Naive thymus-derived CD4-positive, alpha-beta T cell (primary cell): ENCODE measurements around the gene FCHSD2. TPM values are rescaled to one million over a fixed set of nuclear protein-coding genes. Genes with fewer than 3 reads are reported as not detected.

Experiments used
- ATAC-seq: fragments of 150-1000 bp; cut with Tn5 transposase; 2 replicates; pipeline ENCODE4 v1.10.0; 2021; ENCODE audit warnings: mild to moderate bottlenecking, moderate library complexity
- CTCF ChIA-PET: fragments of 350-600 bp; sonication (Branson Sonifier 250); formaldehyde crosslinking; loops from one replicate; lab custom pipeline; 2021; ENCODE audit warnings: antibody characterized with exemption; lab: Charles Lee
- POLR2A ChIA-PET: fragments of 350-600 bp; sonication (Branson Sonifier 250); formaldehyde crosslinking; loops from one replicate; lab custom pipeline; 2021; ENCODE audit warnings: antibody characterized with exemption, inconsistent platforms; lab: Charles Lee
- DNase-seq, 9 donors: peaks; one replicate each; pipeline versions ENCODE4 v3.0.0 to v3.0.0-alpha.2; 2020 to 2022; ENCODE audit warnings: mixed read lengths in 1 of 9
- H3K27ac ChIP-seq: one replicate; pipeline ENCODE4 v1.7.0; 2013; ENCODE audit warnings: mild to moderate bottlenecking, low read depth, low read length, moderate library complexity
- H3K27me3 ChIP-seq, 2 donors: one replicate each; pipeline ENCODE4 v1.7.0; 2013; ENCODE audit warnings: low read length in 2 of 2, mild to moderate bottlenecking in 2 of 2, moderate library complexity in 2 of 2; ENCODE audit not compliant: control insufficient read depth in 2 of 2, insufficient read depth in 2 of 2
- H3K36me3 ChIP-seq, 3 experiments: 1 replicate in 2 of 3; 2 replicates in 1 of 3; pipeline ENCODE4 v1.7.0; 2013; ENCODE audit warnings: low read length in 3 of 3, mild to moderate bottlenecking in 3 of 3, moderate library complexity in 1 of 3; ENCODE audit not compliant: insufficient read depth in 3 of 3, control insufficient read depth in 2 of 3
- H3K4me1 ChIP-seq, 2 donors: one replicate each; pipeline ENCODE4 v1.7.0; 2013; ENCODE audit warnings: low read length in 2 of 2, mild to moderate bottlenecking in 2 of 2, moderate library complexity in 1 of 2; ENCODE audit not compliant: control insufficient read depth in 2 of 2, insufficient read depth in 2 of 2
- H3K4me3 ChIP-seq: 2 replicates; pipeline ENCODE4 v1.7.0; 2013; ENCODE audit warnings: mild to moderate bottlenecking, low read length
- H3K9me3 ChIP-seq, 3 experiments: 1 replicate in 2 of 3; 2 replicates in 1 of 3; pipeline ENCODE4 v1.7.0; 2013; ENCODE audit warnings: low read length in 3 of 3; ENCODE audit not compliant: control insufficient read depth in 2 of 3
- H3K27ac Mint-ChIP-seq, 9 donors: one replicate each; pipeline ENCODE4 v1.8.0; 2020 to 2022; ENCODE audit warnings: mixed read lengths in 9 of 9, mild to moderate bottlenecking in 8 of 9, moderate library complexity in 5 of 9, inconsistent platforms in 2 of 9
- H3K27me3 Mint-ChIP-seq, 5 donors: one replicate each; pipeline ENCODE4 v1.8.0; 2021 to 2022; ENCODE audit warnings: mixed read lengths in 5 of 5, mild to moderate bottlenecking in 1 of 5
- H3K36me3 Mint-ChIP-seq, 5 donors: one replicate each; pipeline ENCODE4 v1.8.0; 2020 to 2022; ENCODE audit warnings: mixed read lengths in 5 of 5, mild to moderate bottlenecking in 3 of 5, inconsistent platforms in 1 of 5
- H3K4me1 Mint-ChIP-seq, 7 donors: one replicate each; pipeline ENCODE4 v1.8.0; 2020 to 2022; ENCODE audit warnings: mixed read lengths in 7 of 7, mild to moderate bottlenecking in 3 of 7, inconsistent platforms in 1 of 7
- H3K4me3 Mint-ChIP-seq, 10 donors: one replicate each; pipeline ENCODE4 v1.8.0; 2020 to 2022; ENCODE audit warnings: mild to moderate bottlenecking in 10 of 10, mixed read lengths in 10 of 10, moderate library complexity in 6 of 10, inconsistent platforms in 2 of 10
- H3K9me3 Mint-ChIP-seq, 11 donors: one replicate each; pipeline ENCODE4 v1.8.0; 2020 to 2022; ENCODE audit warnings: mixed read lengths in 11 of 11, mild to moderate bottlenecking in 4 of 11, inconsistent platforms in 1 of 11, moderate library complexity in 1 of 11
- intact Hi-C, 2 donors: fragments of 100-400 bp; cut with micrococcal nuclease; formaldehyde crosslinking; loops; one replicate each; pipeline ENCODE4 v1.15.1; 2023
- polyA plus RNA-seq, 2 donors: library from polyadenylated mRNA; unstranded; fragments of 300-500 nt; fragmentation: Illumina TruSeq; gene quantifications; one replicate each; pipeline ENCODE4 v1.2.3, GENCODE V29; 2021
- total RNA-seq, 6 experiments: library from RNA in 5 of 6; stranded (reverse) in 5 of 6; gene quantifications; 1 replicate in 5 of 6; 2 replicates in 1 of 6; pipeline ENCODE4 v1.2.3 and lab custom pipeline; 2021 to 2026

Gene FCHSD2
- total and polyA plus RNA-seq, 7 experiments from 2014 or later, result 18.3 to 69.9 (median 48.6) TPM

DNA sequence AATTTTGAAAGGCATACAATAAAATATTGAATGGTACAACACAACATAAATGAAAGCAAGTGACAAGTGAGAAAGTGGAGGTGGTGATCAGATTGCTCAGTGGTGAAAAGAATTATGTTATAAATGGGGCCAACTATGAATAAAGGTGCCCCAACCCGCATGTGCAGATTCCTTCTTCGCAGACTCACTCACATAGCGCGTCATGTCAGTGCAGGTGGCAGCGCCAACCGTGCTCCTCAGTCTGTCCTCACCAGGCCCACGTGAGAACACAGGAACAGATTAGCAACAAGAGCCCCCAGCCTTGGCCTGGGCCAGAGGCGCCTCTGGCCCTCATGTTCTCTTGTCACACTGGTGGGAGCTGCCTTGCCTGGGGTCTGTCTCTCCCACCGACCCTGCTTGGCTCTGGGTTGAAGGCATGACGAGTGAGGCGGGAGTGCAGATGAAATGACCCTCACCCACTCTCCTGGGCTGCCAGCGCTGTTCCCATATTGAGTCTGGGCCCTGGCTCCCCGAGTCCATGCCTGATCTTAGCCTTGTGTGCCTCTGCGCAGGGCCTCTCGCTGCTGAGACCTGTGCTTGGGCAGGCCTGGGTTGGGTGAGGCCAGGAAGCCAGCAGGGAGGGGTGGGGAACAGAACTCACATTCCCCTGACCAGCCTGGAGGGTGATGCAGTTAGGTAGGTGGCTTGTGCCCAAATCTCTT lies 321.5 kb downstream of the FCHSD2 start:
- DNase-seq (no peak), ATAC-seq (no peak)
- intact Hi-C loops, result no loop called here
- peaks cover 11 to 12% of the 10 kb centered on the region in 2 donors for H3K4me1 ChIP-seq
- H3K27me3 Mint-ChIP-seq, result no peaks in the 10 kb centered on the region
- H3K4me1 Mint-ChIP-seq, result peaks cover 15 to 44% (median 35%) of the 10 kb centered on the region in 7 donors
- H3K27me3 ChIP-seq, result no peaks in the 10 kb centered on the region
- peaks cover 0 to 2% (median 0%) of the 10 kb centered on the region in 11 donors for H3K9me3 Mint-ChIP-seq
- no peak overlapping the region for H3K4me3 ChIP-seq
- no peak overlapping the region for H3K27ac ChIP-seq
- H3K4me3 Mint-ChIP-seq, result peak overlapping the region in 2 of 10 donors; percentile 17 to 58
- peaks cover 18 to 72% (median 24%) of the 10 kb centered on the region in 3 experiments for H3K36me3 ChIP-seq
- H3K9me3 ChIP-seq, result no peaks in the 10 kb centered on the region
- CTCF ChIA-PET, result no interaction called here
- H3K36me3 Mint-ChIP-seq, result peaks cover 3 to 39% (median 22%) of the 10 kb centered on the region in 5 donors
- POLR2A ChIA-PET, result no interaction called here
- H3K27ac Mint-ChIP-seq, result peak overlapping the region in 4 of 9 donors; percentile 49 to 66 (median 54)

DNA sequence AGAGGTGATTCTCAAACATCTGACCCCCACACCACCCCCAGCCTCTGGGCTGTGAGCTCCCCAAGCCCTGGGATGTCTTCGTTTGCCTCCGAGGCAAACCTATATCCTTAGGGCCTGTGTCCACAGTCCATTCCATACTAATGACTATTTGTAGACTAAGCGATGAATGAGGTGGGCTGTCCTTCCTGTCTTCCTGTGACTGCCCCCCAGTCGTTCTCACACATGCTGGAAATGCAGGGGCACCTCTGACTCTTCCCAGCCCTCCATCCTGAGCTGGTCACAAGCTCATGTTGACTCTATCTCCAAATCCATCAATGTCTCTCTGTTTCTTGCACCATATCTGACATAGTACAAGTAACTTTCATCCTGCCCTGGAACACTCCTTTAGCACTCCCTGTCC lies 323.1 kb downstream of the FCHSD2 start:
- Mint-ChIP-seq H3K4me3 (peak overlapping the region in 1 of 10 donors; percentile 39), H3K9me3 (peaks cover 0 to 2% (median 0%) of the 10 kb centered on the region in 11 donors), H3K36me3 (peaks cover 3 to 34% (median 24%) of the 10 kb centered on the region in 5 donors), H3K4me1 (peaks cover 15 to 49% (median 37%) of the 10 kb centered on the region in 7 donors), H3K27me3 (no peaks in the 10 kb centered on the region), H3K27ac (peak overlapping the region in 7 of 9 donors; percentile 23 to 83 (median 62))
- H3K4me1 ChIP-seq, result peaks cover 12 to 13% of the 10 kb centered on the region in 2 donors
- H3K27me3 ChIP-seq, result no peaks in the 10 kb centered on the region
- ATAC-seq (no peak), DNase-seq (no peak)
- H3K36me3 ChIP-seq, result peaks cover 18 to 72% (median 24%) of the 10 kb centered on the region in 3 experiments
- ChIA-PET POLR2A (interaction anchor here (0.6 to 1.0 kb wide), 2 partner anchors 26 to 194 kb away, joined by 3 to 4 read pairs; no protein-coding TSS in a partner anchor), CTCF (no interaction called here)
- peak overlapping the region; percentile 12 for H3K27ac ChIP-seq
- no peaks in the 10 kb centered on the region for H3K9me3 ChIP-seq
- H3K4me3 ChIP-seq, result no peak overlapping the region
- intact Hi-C loops, result loop anchor here in 1 of 2 donors (10.0 kb wide), 1 partner anchor 776 kb away; the partner anchor contains the start of gene FAM168A

DNA sequence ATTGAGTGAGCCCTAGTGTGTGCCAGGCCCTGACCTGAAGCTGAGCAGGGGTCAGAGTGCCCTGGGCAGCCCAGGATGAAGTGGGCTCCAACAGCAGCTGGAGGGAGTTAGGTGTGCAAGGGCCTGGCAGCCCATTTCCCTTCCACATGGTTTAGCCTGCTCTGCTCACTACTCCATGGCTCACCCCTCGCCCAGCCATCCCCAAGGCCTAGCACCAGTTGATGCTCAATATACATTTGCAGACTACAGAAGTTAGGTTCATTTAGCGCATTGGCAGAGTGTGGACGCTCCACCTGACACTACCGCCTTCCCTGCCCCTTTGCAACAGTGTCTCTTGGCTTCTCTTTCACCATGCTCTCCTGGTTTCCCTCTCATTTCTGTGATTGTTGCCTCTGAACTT lies 324.2 kb downstream of the FCHSD2 start:
- no peak overlapping the region for H3K4me3 ChIP-seq
- peaks cover 15 to 16% of the 10 kb centered on the region in 2 donors for H3K4me1 ChIP-seq
- DNase-seq (no peak), ATAC-seq (no peak)
- H3K27me3 Mint-ChIP-seq, result no peaks in the 10 kb centered on the region
- ChIA-PET CTCF (interaction anchor here (0.6 kb wide), 1 partner anchor 215 kb away, joined by 3 read pairs; no protein-coding TSS in a partner anchor), POLR2A (interaction anchor here (0.9 kb wide), 1 partner anchor 25 kb away, joined by 3 read pairs; no protein-coding TSS in a partner anchor)
- peaks cover 24 to 59% (median 42%) of the 10 kb centered on the region in 7 donors for H3K4me1 Mint-ChIP-seq
- no peaks in the 10 kb centered on the region for H3K9me3 ChIP-seq
- H3K27ac ChIP-seq, result peak overlapping the region; percentile 40
- peak overlapping the region in 8 of 9 donors; percentile 43 to 83 (median 63) for H3K27ac Mint-ChIP-seq
- H3K9me3 Mint-ChIP-seq, result peaks cover 0 to 2% (median 0%) of the 10 kb centered on the region in 11 donors
- no peaks in the 10 kb centered on the region for H3K27me3 ChIP-seq
- peaks cover 18 to 66% (median 24%) of the 10 kb centered on the region in 3 experiments for H3K36me3 ChIP-seq
- H3K4me3 Mint-ChIP-seq, result peak overlapping the region in 7 of 10 donors; percentile 1 to 62 (median 47)
- intact Hi-C loops, result loop anchor here in 1 of 2 donors (10.0 kb wide), 1 partner anchor 777 kb away; the partner anchor contains the start of gene FAM168A
- peaks cover 3 to 28% (median 24%) of the 10 kb centered on the region in 5 donors for H3K36me3 Mint-ChIP-seq

DNA sequence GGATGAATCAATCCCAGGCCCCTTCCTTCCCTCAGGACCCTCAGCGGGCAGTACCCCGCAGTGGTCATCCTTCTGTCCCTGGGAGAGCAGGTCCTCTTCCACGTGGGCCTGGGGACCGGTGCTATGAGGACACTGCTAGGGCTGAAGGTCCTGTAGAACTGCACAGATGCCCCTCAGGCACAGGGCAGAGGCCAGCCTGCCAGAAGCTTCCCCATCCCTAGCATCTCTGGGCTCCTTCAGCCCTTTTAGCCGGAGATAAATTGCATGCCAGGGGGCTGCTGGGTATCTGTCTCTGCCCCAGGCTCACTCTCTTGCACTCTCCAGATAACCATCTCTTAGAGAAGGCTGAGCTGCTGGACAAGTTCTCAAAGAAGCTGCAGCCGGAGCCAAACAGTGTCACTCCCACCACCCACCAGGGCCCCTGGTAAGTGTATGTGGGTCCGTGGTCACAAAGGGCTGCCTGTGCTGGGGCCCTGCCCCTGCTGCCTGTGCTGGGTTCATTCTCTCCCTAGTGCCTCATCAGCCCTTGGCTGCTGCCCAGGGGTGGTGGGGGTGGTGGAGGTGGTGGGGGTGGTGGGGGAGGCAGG lies 325.6 kb downstream of the FCHSD2 start:
- Histone ChIP-seq H3K4me1 (peaks cover 21 to 23% of the 10 kb centered on the region in 2 donors), H3K36me3 (peaks cover 18 to 57% (median 24%) of the 10 kb centered on the region in 3 experiments), H3K27me3 (no peaks in the 10 kb centered on the region), H3K9me3 (no peaks in the 10 kb centered on the region), H3K4me3 (peak overlapping the region; percentile 89), H3K27ac (peak overlapping the region; percentile 100)
- H3K4me1 Mint-ChIP-seq, result peaks cover 29 to 72% (median 54%) of the 10 kb centered on the region in 7 donors
- ATAC-seq, result no peak
- no peak for DNase-seq
- CTCF ChIA-PET, result interaction anchor here (0.9 to 1.2 kb wide), 3 partner anchors 22 to 94 kb away, joined by 3 to 7 read pairs (median 5); partner anchors contain the start of gene STARD10
- H3K9me3 Mint-ChIP-seq, result no peaks in the 10 kb centered on the region
- H3K27ac Mint-ChIP-seq, result peak overlapping the region in 7 of 9 donors; percentile 86 to 99 (median 97)
- H3K27me3 Mint-ChIP-seq, result no peaks in the 10 kb centered on the region
- H3K36me3 Mint-ChIP-seq, result peaks cover 3 to 32% (median 24%) of the 10 kb centered on the region in 5 donors
- intact Hi-C loops, result loop anchor here in 1 of 2 donors (10.0 kb wide), 1 partner anchor 778 kb away; the partner anchor contains the start of gene FAM168A
- POLR2A ChIA-PET, result interaction anchor here (0.6 to 3.0 kb wide), 3 partner anchors 91 to 1924 kb away, joined by 3 to 14 read pairs (median 3); no protein-coding TSS in a partner anchor
- H3K4me3 Mint-ChIP-seq, result peak overlapping the region; percentile 96 to 99 (median 98)

DNA sequence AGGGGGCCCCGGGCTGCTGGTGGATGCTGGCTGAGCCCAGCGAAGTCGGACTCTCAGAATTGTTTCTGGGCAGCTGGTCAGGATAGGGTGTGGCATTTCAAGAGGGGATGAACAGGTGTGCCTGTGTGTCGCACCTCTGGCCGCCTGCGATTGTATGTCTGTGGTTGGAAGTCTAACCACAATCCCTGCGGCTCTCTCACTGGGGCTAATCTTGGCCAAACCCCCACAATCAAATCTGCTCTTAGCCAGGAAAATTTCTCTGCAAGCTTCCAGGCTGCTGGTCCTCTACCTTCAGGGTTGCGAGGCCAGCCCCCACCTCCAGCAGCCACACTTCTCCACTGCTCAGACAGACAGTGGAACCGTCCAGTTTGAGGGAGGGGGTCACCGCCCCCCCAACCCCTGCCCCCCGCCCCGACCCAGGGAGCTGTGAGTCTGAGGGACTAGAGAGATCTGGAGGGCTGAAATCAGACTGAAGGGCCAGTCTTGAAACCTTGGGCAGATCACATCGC lies 327.0 kb downstream of the FCHSD2 start:
- Mint-ChIP-seq H3K4me1 (peaks cover 31 to 69% (median 54%) of the 10 kb centered on the region in 7 donors), H3K9me3 (no peaks in the 10 kb centered on the region), H3K4me3 (peak overlapping the region; percentile 96 to 99 (median 98)), H3K27ac (peak overlapping the region; percentile 86 to 99 (median 97)), H3K36me3 (peaks cover 3 to 34% (median 22%) of the 10 kb centered on the region in 5 donors), H3K27me3 (no peaks in the 10 kb centered on the region)
- no peaks in the 10 kb centered on the region for H3K27me3 ChIP-seq
- H3K4me1 ChIP-seq, result peaks cover 18 to 23% of the 10 kb centered on the region in 2 donors
- H3K9me3 ChIP-seq, result no peaks in the 10 kb centered on the region
- POLR2A ChIA-PET, result interaction anchor here (1.0 to 3.0 kb wide), 6 partner anchors 22 to 1678 kb away, joined by 4 to 18 read pairs (median 6); partner anchors contain the start of genes LIPT2 and STARD10
- ATAC-seq (no peak), DNase-seq (no peak)
- H3K36me3 ChIP-seq, result peaks cover 15 to 44% (median 18%) of the 10 kb centered on the region in 3 experiments
- intact Hi-C loops, result loop anchor here (2.0 to 10.0 kb wide), 3 partner anchors 130 to 1356 kb away; partner anchors contain the start of genes C2CD3 (in 1 of the 2), FAM168A (in 1 of the 2) and PPME1 (in 1 of the 2)
- CTCF ChIA-PET, result interaction anchor here (0.5 to 1.6 kb wide), 4 partner anchors 11 to 363 kb away, joined by 3 to 6 read pairs (median 4); no protein-coding TSS in a partner anchor
- peak overlapping the region; percentile 100 for H3K27ac ChIP-seq
- H3K4me3 ChIP-seq, result peak overlapping the region; percentile 89
